Tibial artery (tissue), 4 donors: Measurements from ENCODE around the gene AHDC1.

Source experiments
- DNase-seq, 2 donors: peaks; one replicate each; pipeline ENCODE4 v3.0.0-alpha.2; 2019
- H3K27ac ChIP-seq, 2 donors: fragments of 200-600 bp; sonication (generic) in 1 of 2; 1 replicate in 1 of 2; 2 replicates in 1 of 2; pipeline ENCODE4 v1.5.1; 2018 to 2019; ENCODE audit warnings: mild to moderate bottlenecking in 1 of 2
- H3K27me3 ChIP-seq, 2 donors: fragments of 200-600 bp; sonication (generic) in 1 of 2; one replicate each; pipeline versions ENCODE4 v1.5.1 to v1.6.0; 2016 to 2019
- H3K36me3 ChIP-seq, 3 donors: fragments of 200-600 bp; sonication (generic) in 2 of 3; one replicate each; pipeline ENCODE4 v1.5.1; 2016 to 2019; ENCODE audit warnings: mild to moderate bottlenecking in 2 of 3
- H3K4me1 ChIP-seq, 4 donors: fragments of 200-600 bp; sonication (generic) in 2 of 4; 1 replicate in 3 of 4; 2 replicates in 1 of 4; pipeline ENCODE4 v1.5.1; 2016 to 2019
- H3K4me3 ChIP-seq, 2 donors: fragments of 200-600 bp; sonication (generic) in 1 of 2; 1 replicate in 1 of 2; 2 replicates in 1 of 2; pipeline ENCODE4 v1.5.1; 2018 to 2019; ENCODE audit warnings: mild to moderate bottlenecking in 2 of 2
- H3K9me3 ChIP-seq, 3 donors: fragments of 200-600 bp; sonication (generic) in 1 of 3; one replicate each; pipeline ENCODE4 v1.5.1; 2016 to 2019
- intact Hi-C: fragments of 100-400 bp; cut with DNase I; formaldehyde crosslinking; loops from one replicate; pipeline ENCODE4 v1.15.0; 2023; ENCODE audit warnings: low total_unique reads
- TF ChIP-seq, protein P1 (sequence below), 2 experiments: fragments of 200-600 bp in 1 of 2; fragments of 450-650 bp in 1 of 2; IDR thresholded peaks; one replicate each; pipeline ENCODE4 v1.5.1; 2017 to 2019; ENCODE audit warnings: antibody characterized with exemption in 2 of 2, mild to moderate bottlenecking in 1 of 2, moderate library complexity in 1 of 2

Gene AHDC1

DNA sequence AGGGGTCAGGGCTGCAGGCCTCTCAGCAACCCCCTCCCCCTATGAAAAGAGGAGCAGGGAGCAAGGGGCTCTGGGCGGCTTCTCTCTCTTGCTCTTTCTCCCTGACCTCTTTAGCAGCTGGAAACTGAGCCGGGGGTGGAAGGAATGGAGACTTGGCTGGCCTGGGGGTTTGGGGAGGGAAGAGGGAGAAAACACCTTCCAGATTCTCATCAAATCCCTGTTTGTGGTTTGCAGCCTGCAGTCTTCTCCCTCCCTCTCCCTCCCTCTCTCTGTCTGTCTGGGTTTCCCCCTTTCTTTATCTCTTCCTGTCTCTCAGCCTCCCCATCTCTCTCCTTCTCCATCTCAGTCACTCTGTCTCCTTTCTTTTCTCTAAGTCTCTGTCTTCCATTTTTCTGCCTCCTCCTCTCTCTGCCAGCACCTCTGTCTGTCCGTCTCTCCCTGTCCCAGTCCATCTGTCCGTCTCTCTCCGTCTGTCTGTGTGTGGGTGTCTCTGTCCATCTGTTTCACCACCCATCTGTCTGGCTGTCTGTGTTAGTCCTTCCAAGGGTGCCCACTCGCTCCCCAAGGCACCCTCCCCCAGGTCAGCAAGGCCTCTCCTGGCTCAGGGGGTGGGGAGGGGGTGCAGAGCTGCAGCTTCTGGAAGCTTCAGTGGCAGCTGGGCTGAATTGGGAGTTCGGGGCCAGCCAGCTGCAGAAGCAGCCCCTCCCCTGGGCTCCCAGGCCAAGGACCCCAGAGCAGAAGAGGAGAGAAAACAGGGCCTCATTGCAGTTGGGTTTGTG is 6.2 kb downstream of the AHDC1 start:
- DNase-seq, result peak in 1 of 2 donors; percentile 61
- intact Hi-C loops, result loop anchor here (2.0 kb wide), 1 partner anchor 15 kb away; no protein-coding TSS in a partner anchor
- no peaks in the 10 kb centered on the region for H3K9me3 ChIP-seq
- H3K4me3 ChIP-seq, result peak overlapping the region in 1 of 2 donors; percentile 99
- TF ChIP-seq, protein P1, sequence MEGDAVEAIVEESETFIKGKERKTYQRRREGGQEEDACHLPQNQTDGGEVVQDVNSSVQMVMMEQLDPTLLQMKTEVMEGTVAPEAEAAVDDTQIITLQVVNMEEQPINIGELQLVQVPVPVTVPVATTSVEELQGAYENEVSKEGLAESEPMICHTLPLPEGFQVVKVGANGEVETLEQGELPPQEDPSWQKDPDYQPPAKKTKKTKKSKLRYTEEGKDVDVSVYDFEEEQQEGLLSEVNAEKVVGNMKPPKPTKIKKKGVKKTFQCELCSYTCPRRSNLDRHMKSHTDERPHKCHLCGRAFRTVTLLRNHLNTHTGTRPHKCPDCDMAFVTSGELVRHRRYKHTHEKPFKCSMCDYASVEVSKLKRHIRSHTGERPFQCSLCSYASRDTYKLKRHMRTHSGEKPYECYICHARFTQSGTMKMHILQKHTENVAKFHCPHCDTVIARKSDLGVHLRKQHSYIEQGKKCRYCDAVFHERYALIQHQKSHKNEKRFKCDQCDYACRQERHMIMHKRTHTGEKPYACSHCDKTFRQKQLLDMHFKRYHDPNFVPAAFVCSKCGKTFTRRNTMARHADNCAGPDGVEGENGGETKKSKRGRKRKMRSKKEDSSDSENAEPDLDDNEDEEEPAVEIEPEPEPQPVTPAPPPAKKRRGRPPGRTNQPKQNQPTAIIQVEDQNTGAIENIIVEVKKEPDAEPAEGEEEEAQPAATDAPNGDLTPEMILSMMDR (IDR thresholded peaks at IDR 0.05), result no peak
- H3K4me1 ChIP-seq, result peaks cover 9 to 99% (median 91%) of the 10 kb centered on the region in 4 donors
- H3K27me3 ChIP-seq, result no peaks in the 10 kb centered on the region
- peak overlapping the region; percentile 97 to 99 for H3K27ac ChIP-seq
- H3K36me3 ChIP-seq, result peaks cover 0 to 8% (median 0%) of the 10 kb centered on the region in 3 donors

DNA sequence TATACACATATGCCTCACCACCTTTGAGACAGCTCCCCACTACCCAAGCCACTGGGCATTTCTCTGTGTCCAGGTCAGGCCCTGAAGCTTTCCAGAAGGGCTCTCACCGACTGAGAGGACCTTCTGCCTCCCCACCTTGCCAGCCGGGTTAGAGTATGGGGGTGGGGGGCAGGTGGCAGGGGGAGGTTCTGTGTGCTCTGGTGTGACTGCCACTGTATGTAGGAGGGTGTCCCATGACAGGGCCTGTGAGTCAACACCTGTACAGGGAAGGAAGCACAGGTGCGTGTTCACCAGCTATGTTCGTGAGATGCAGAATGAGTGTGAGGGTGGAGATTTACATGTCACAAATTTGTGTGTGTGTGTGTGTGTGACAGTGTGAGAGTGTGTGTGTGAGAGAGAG is 7.0 kb downstream of the AHDC1 start:
- no peak for DNase-seq
- no peaks in the 10 kb centered on the region for H3K9me3 ChIP-seq
- H3K4me1 ChIP-seq, result peaks cover 9 to 100% (median 97%) of the 10 kb centered on the region in 4 donors
- H3K27ac ChIP-seq, result peak overlapping the region; percentile 31 to 97
- intact Hi-C loops, result loop anchor here (2.0 kb wide), 1 partner anchor 14 kb away; no protein-coding TSS in a partner anchor
- H3K36me3 ChIP-seq, result peaks cover 0 to 8% (median 0%) of the 10 kb centered on the region in 3 donors
- H3K4me3 ChIP-seq, result no peak overlapping the region
- no peaks in the 10 kb centered on the region for H3K27me3 ChIP-seq
- TF ChIP-seq, protein P1 (IDR thresholded peaks at IDR 0.05), result no peak

DNA sequence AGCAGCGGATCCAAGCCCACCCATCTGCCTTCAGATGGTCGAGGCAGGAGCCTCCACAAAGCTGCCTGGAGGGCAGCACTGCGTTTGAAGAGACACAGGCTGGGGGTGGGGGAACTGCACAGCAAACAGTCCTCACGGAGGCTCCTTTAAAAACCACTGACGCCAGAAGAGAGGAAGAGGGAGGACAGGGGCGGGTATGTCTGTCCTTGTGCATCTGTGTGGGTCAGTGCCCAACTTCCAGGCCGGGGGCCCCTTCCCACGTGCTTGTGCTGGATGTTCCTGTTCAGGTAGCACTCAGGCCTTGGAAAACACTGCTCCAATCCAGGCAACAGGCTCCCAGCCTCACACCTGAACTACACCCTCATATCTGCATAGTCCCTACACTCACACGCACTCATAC is 7.7 kb downstream of the AHDC1 start:
- Histone ChIP-seq H3K27me3 (no peaks in the 10 kb centered on the region), H3K9me3 (no peaks in the 10 kb centered on the region), H3K27ac (peak overlapping the region; percentile 84 to 97), H3K4me3 (no peak overlapping the region), H3K36me3 (peaks cover 0 to 8% (median 0%) of the 10 kb centered on the region in 3 donors), H3K4me1 (peaks cover 9 to 100% (median 98%) of the 10 kb centered on the region in 4 donors)
- no peak for DNase-seq
- TF ChIP-seq, protein P1 (IDR thresholded peaks at IDR 0.05), result no peak
- intact Hi-C loops, result loop anchor here (2.0 kb wide), 1 partner anchor 13 kb away; no protein-coding TSS in a partner anchor

DNA sequence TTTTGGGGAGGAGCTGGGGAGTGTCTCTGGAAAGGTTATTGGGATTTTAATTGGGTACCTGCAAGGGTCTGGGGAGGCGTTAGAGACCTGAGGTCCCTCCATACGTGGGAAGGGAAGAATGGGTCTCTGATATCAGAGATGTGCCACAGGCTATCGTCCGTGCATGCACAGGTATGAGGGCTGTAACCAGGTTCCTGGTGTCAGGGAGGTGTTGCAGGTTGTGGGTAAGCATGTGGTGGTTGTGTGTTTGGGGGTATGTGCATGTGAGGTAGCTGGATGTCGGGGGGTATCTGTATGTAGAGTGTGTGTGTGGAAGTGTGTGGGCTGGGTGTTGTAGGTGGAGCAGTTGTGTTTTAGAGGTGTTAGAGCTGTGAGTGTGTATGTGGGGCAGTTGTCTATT is 8.3 kb downstream of the AHDC1 start:
- no peaks in the 10 kb centered on the region for H3K27me3 ChIP-seq
- H3K4me1 ChIP-seq, result peaks cover 9 to 100% (median 98%) of the 10 kb centered on the region in 4 donors
- no peak for DNase-seq
- H3K9me3 ChIP-seq, result no peaks in the 10 kb centered on the region
- H3K36me3 ChIP-seq, result peaks cover 0 to 8% (median 0%) of the 10 kb centered on the region in 3 donors
- H3K4me3 ChIP-seq, result no peak overlapping the region
- H3K27ac ChIP-seq, result peak overlapping the region; percentile 84 to 97
- intact Hi-C loops, result no loop called here
- TF ChIP-seq, protein P1 (IDR thresholded peaks at IDR 0.05), result no peak

DNA sequence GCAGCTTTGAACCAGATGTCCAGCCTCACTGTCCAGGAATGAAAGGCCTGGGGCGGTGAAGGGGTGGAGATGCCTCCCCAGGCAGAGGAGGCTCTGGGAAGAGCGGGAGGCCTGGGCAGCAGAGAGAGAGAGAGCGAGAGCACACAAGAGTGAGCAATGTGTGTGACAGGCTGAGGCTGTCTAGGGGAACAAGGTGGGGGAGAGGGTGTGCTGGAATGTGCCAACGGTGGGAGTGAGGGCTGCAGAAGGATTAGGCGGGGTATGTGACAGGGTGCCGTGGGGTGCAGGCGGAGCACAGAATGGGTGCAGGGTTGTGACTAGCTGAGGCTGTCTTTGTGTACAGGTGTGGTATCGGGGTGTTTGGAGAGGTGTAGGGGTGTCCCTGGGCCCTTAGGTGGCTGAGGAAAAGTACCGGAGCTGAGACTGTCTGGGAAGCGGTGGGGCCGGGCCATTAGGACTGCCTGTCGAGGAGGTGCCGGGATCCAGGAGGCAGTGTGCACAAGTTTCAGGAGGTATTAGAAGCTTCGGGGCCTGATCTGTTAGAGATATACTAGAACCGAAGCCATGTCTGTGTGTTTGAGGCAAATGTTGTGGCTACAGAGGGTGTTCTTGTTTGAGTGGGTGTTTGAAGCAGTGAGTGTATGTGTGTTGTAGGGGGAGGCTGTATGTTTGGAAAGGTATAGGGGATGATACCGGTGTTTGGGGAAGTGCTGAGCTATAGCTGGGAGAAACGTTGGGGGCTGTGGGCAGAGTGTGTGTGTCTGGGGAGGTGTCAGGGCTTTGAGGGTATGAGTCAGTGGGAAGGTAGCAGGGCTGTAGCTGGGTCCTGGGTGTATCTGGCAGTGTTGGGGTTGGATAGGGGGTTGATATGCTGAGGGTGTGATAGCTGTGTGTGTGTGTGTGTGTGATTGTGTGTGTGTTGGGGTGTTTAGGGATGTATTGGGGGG is 9.1 kb downstream of the AHDC1 start:
- Histone ChIP-seq H3K9me3 (no peaks in the 10 kb centered on the region), H3K4me3 (no peak overlapping the region), H3K27me3 (no peaks in the 10 kb centered on the region), H3K4me1 (peaks cover 13 to 100% (median 98%) of the 10 kb centered on the region in 4 donors), H3K36me3 (peaks cover 0 to 8% (median 0%) of the 10 kb centered on the region in 3 donors), H3K27ac (peak overlapping the region; percentile 84 to 97)
- TF ChIP-seq, protein P1 (IDR thresholded peaks at IDR 0.05), result no peak
- intact Hi-C loops, result no loop called here
- DNase-seq, result no peak
